Gastrocnemius medialis (tissue), 4 donors: ENCODE measurements around the gene CAMTA1. TPM values are rescaled to one million over a fixed set of nuclear protein-coding genes. Genes with fewer than 3 reads are reported as not detected.
"Not testable (repeated sequence)": the region's sequence is repeated elsewhere in the genome, so short reads cannot be mapped to it uniquely, and the experiment has no call there.

Experiments
- ATAC-seq, 2 donors: fragments of 150-250 bp; one replicate each; pipeline ENCODE4 v1.9.1; 2016
- DNase-seq, 2 donors: peaks; one replicate each; pipeline ENCODE4 v3.0.0-alpha.2; 2019
- H3K27ac ChIP-seq, 4 donors: fragments of 200-600 bp; sonication (generic); 1 replicate in 1 of 4; 2 replicates in 3 of 4; pipeline ENCODE4 v1.5.1; 2016 to 2018; ENCODE audit warnings: mild to moderate bottlenecking in 2 of 4, moderate library complexity in 1 of 4
- H3K27me3 ChIP-seq, 3 donors: fragments of 200-600 bp; sonication (generic) in 2 of 3; 1 replicate in 1 of 3; 2 replicates in 2 of 3; pipeline versions ENCODE4 v1.5.1 to v1.6.0; 2016 to 2019; ENCODE audit warnings: mild to moderate bottlenecking in 1 of 3, moderate library complexity in 1 of 3
- H3K36me3 ChIP-seq, 2 donors: fragments of 200-600 bp; sonication (generic) in 1 of 2; one replicate each; pipeline ENCODE4 v1.5.1; 2017 to 2018
- H3K4me1 ChIP-seq, 2 donors: fragments of 200-600 bp; sonication (generic) in 1 of 2; one replicate each; pipeline ENCODE4 v1.5.1; 2016 to 2017; ENCODE audit warnings: mild to moderate bottlenecking in 2 of 2
- H3K4me3 ChIP-seq, 4 donors: fragments of 200-600 bp; sonication (generic) in 3 of 4; 1 replicate in 1 of 4; 2 replicates in 3 of 4; pipeline ENCODE4 v1.5.1; 2016 to 2019; ENCODE audit warnings: mild to moderate bottlenecking in 2 of 4
- H3K9me3 ChIP-seq, 3 donors: fragments of 200-600 bp; sonication (generic) in 2 of 3; 1 replicate in 1 of 3; 2 replicates in 2 of 3; pipeline ENCODE4 v1.5.1; 2016 to 2019
- CTCF ChIP-seq, 5 experiments: fragments of 450-650 bp in 3 of 5; fragments of 200-600 bp in 2 of 5; sonication (generic) in 2 of 5; IDR thresholded peaks in 4 of 5; conservative IDR thresholded peaks in 1 of 5; 1 replicate in 4 of 5; 2 replicates in 1 of 5; pipeline ENCODE4 v1.5.1; 2016 to 2019; ENCODE audit warnings: antibody characterized with exemption in 5 of 5, mild to moderate bottlenecking in 3 of 5, moderate library complexity in 3 of 5
- POLR2A ChIP-seq, 2 donors: fragments of 450-650 bp; IDR thresholded peaks; one replicate each; pipeline ENCODE4 v1.6.1; 2017; ENCODE audit warnings: antibody characterized with exemption in 2 of 2, mild to moderate bottlenecking in 2 of 2, moderate library complexity in 2 of 2
- in situ Hi-C, 4 donors: fragments of 200-750 bp; cut with MboI; loops; one replicate each; pipeline versions ENCODE4 v1.15.0 to v1.8.0; 2017; ENCODE audit warnings: low sequenced_read_pairs in 4 of 4
- intact Hi-C: fragments of 100-400 bp; cut with DNase I; formaldehyde crosslinking; loops from one replicate; pipeline ENCODE4 v1.15.1; 2023; ENCODE audit warnings: low total_unique reads
- total RNA-seq, 4 donors: library from RNA; depleted of rRNA; stranded (reverse); fragments of >200 nt; gene quantifications; one replicate each; pipeline versions ENCODE4 v1.1.0 to v1.2.3, GENCODE V29; 2016

Gene CAMTA1
- total RNA-seq, 4 donors from 2014 or later, result 60.5 to 113 (median 70.4) TPM

GRCh38 chr1:7686301-7686850 lies 901.1 kb downstream of the CAMTA1 start:
- Histone ChIP-seq H3K9me3 (no peaks in the 10 kb centered on the region), H3K27me3 (no peaks in the 10 kb centered on the region), H3K36me3 (no peaks in the 10 kb centered on the region), H3K4me3 (no peak overlapping the region), H3K4me1 (no peaks in the 10 kb centered on the region), H3K27ac (no peak overlapping the region)
- ATAC-seq (no peak), DNase-seq (no peak)
- TF ChIP-seq POLR2A (IDR thresholded peaks at IDR 0.05) (no peak), CTCF (IDR thresholded peaks at IDR 0.05 in 4 of 5, conservative IDR thresholded peaks at IDR 0.05 in 1 of 5) (no peak)
- intact Hi-C loops (no loop called here), in situ Hi-C loops (no loop called here)

- Histone ChIP-seq H3K27me3 (no peaks in the 10 kb centered on the region), H3K9me3 (no peaks in the 10 kb centered on the region), H3K36me3 (no peaks in the 10 kb centered on the region), H3K4me3 (no peak overlapping the region), H3K27ac (no peak overlapping the region), H3K4me1 (no peaks in the 10 kb centered on the region)
- intact Hi-C loops (no loop called here), in situ Hi-C loops (no loop called here)
- ATAC-seq (no peak), DNase-seq (no peak)
- TF ChIP-seq POLR2A (IDR thresholded peaks at IDR 0.05) (no peak), CTCF (IDR thresholded peaks at IDR 0.05 in 4 of 5, conservative IDR thresholded peaks at IDR 0.05 in 1 of 5) (no peak)
These were observed 902.2 kb downstream of the CAMTA1 start for GRCh38 chr1:7687411-7687810.

- no peaks in the 10 kb centered on the region for H3K9me3 ChIP-seq
- H3K4me3 ChIP-seq, result no peak overlapping the region
- intact Hi-C loops (no loop called here), in situ Hi-C loops (no loop called here)
- no peak overlapping the region for H3K27ac ChIP-seq
- ATAC-seq (no peak), DNase-seq (no peak)
- H3K4me1 ChIP-seq, result no peaks in the 10 kb centered on the region
- TF ChIP-seq CTCF (IDR thresholded peaks at IDR 0.05 in 4 of 5, conservative IDR thresholded peaks at IDR 0.05 in 1 of 5) (no peak), POLR2A (IDR thresholded peaks at IDR 0.05) (no peak)
- no peaks in the 10 kb centered on the region for H3K27me3 ChIP-seq
- H3K36me3 ChIP-seq, result no peaks in the 10 kb centered on the region
These were observed 903.4 kb downstream of the CAMTA1 start for GRCh38 chr1:7688659-7689058.

- in situ Hi-C loops, intact Hi-C loops: not testable (repeated sequence)
These were observed 904.1 kb downstream of the CAMTA1 start for GRCh38 chr1:7689307-7689706.

GRCh38 chr1:7690076-7690475 lies 904.8 kb downstream of the CAMTA1 start:
- Histone ChIP-seq H3K4me1 (no peaks in the 10 kb centered on the region), H3K4me3 (no peak overlapping the region), H3K27me3 (no peaks in the 10 kb centered on the region), H3K27ac (no peak overlapping the region), H3K36me3 (no peaks in the 10 kb centered on the region), H3K9me3 (no peaks in the 10 kb centered on the region)
- in situ Hi-C loops, result no loop called here
- ATAC-seq, result no peak
- TF ChIP-seq CTCF (IDR thresholded peaks at IDR 0.05 in 4 of 5, conservative IDR thresholded peaks at IDR 0.05 in 1 of 5) (no peak), POLR2A (IDR thresholded peaks at IDR 0.05) (no peak)
- intact Hi-C loops, result no loop called here
- no peak for DNase-seq

More at GRCh38 chr1:7689307-7689706, 904.1 kb downstream of the CAMTA1 start:
- DNase-seq, H3K4me3 ChIP-seq, H3K27ac ChIP-seq, H3K36me3 ChIP-seq, H3K9me3 ChIP-seq, H3K4me1 ChIP-seq, H3K27me3 ChIP-seq, ATAC-seq: not testable (repeated sequence)
